ENCODE results near the gene BOK. TPM values are rescaled to one million over a fixed set of nuclear protein-coding genes. Genes with fewer than 3 reads are reported as not detected.

BOK gene
- polyA plus RNA-seq, 3 donors, result 16.3 to 30.2 (median 26.8) TPM

DNA sequence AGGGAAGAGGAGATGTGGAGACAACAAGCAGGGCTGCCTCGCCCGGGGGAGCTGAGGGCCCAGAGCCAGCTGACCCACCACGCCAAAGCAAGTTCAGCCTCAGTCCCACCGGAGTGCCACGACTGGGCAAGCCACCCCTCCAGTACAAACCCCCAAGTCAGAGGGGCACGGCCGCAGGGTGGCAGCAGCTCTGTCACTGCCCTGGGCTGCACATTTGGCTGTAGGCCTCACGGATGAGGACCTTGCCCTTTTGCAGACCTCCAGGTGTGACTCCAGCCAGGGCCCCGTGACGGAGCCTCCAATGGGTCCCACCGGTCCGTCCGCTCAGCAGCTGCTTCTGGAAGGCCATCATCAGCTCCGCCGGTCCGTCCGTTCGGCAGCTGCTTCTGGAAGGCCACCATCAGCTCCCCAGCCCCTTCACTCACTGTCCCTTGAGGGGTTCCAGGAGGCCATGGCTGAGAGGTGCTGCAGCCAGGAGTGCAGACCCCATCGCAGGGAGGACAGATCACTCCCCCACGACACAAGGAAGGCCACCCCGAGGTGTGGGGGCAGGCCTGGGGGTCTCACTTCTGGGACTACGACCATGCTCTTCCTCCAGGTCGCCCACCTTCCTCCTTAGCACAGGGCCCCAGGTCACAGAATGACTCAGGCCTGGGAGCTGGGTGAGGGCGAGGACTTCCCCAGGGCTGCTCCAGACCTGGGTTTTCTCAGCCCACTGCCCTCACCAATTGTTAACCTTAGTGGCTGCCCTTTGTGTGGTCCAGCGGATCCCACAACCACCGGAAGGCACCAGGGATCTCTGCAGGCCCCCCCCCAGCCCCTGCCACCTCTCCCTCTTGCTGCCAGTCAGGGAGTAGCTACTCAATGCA, 25.6 kb upstream of the BOK start:
- DNase-seq (ENCODE audit: extremely low read depth in 1 of 11, low read depth in 9 of 11, low spot score in 4 of 11), result no peak

- DNase-seq (ENCODE audit: extremely low read depth in 1 of 11, low read depth in 9 of 11, low spot score in 4 of 11), result no peak
Observed at GRCh38 chr2:241534293-241534692, 24.3 kb upstream of the BOK start.

- DNase-seq (ENCODE audit: extremely low read depth in 1 of 11, low read depth in 9 of 11, low spot score in 4 of 11), result no peak
Observed at GRCh38 chr2:241534701-241535375, 23.7 kb upstream of the BOK start.

DNA sequence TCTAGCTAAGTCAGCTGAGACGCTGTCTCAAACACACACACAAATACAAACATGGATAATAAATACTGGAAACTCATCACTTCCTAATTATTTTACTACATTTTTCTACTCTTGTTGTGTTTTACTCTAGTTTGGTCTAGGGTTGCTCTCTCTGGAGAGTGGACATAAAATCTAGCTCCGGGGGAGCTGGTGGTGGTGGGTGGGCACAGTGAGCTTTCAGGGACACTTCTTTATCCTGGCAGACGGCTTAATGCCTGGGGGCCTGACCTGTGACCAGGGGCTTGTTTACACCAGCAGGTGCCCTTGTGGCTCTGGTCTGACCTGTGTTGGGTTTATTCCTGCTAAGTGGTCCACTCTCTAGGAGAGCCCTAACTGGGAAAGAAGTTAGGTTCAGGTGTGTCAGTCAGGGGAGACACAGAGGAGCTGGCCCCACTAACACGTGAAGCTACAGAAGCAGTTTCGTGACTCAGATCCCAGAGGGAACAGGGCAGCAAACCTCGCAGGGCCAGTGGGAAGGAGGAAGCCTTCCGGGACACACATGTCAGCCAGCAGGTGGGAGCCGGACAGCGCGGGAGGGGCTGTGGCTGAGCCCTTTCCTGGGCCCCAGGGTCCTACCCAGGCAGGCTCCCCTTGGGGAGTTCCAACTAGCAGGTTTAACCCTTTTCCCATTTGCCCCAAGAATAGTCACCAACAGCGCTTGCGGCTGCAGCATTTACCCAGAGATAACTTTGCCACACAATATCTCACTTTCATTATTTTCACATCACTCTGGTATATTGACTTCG, 22.5 kb upstream of the BOK start:
- DNase-seq (ENCODE audit: extremely low read depth in 1 of 11, low read depth in 9 of 11, low spot score in 4 of 11), result no peak

GRCh38 chr2:241538838-241539615, 19.5 kb upstream of the BOK start:
- no peak for DNase-seq (ENCODE audit: extremely low read depth in 1 of 11, low read depth in 9 of 11, low spot score in 4 of 11)

DNA sequence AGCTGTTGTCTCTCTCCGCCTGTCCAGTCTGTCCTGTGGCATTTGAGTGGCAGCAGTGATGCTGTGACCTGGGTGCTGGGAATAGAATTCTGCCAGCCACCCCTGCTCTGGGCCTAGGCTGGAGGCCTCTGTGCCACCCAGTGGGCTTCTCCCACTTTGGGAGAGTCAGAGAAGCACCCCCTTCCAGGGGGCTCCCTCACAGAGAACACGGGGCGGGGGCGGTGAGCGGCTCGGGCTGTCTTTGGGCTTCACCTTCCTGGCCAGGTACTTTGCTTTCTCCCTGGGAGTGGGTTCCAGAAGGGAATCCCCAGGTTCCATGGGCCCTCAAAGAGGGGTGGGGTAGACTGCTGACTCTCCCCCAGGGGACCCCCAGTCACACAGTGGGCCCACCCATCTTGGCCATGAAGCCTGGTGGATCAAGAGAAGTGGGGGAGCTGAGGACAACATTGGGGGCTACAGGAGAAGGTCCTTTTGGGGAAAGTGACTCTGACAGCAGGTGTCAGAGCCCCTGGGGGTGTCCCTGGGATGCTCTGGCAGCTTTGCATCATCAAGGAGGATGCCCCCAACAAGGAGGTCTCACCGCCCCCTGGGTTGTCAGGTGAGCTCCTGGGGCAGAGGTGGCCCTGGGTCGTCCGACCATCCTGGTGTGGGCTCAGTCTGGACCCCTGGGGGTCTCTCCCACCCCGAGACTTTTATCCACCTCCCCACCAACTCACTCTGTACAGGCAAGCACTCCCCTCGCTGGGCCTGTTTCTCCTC, 18.8 kb upstream of the BOK start:
- DNase-seq (ENCODE audit: extremely low read depth in 1 of 11, low read depth in 9 of 11, low spot score in 4 of 11), result no peak

- DNase-seq (ENCODE audit: extremely low read depth in 1 of 11, low read depth in 9 of 11, low spot score in 4 of 11), result no peak
Observed at GRCh38 chr2:241540401-241540770, 18.2 kb upstream of the BOK start.

DNA sequence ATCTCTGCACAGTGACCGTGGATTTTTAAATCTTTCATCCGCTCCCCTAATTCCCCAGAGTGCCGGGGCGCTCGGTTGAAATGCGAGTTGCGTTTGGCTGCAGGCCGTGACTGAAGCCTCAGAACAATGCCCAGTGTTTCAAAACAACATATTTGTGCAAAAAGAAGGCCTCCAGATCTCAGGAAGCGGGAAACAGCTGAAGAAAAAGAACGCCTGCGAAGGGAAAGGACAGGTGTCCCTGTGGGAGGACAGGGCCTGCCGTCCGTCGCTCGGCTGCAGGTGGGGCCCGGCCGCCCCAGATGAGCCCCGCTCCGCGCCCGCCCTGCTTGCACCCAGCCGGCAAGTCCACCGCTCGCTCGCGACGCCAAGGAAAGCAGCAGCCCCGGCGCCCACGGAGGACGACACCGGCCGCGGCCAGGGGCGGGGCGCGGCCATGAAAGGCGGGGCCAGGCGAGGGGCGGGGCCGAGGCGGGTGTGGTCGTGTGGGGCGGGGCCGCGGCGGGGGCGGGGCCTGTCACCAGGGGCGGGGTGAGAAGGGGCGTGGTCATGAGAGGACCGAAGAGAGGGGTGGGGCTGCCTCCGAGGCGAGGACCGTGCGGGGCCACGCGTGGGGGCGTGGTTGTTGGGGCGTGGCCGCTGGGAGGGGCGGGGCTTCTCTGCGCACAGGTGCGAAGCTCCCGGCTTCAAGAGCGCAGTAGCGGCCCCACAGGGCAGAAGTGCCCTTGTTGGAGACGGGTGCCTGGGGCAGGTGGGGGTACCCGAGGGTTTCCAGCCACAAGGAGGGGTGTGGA, 17.6 kb upstream of the BOK start:
- no peak for DNase-seq (ENCODE audit: extremely low read depth in 1 of 11, low read depth in 9 of 11, low spot score in 4 of 11)

DNA sequence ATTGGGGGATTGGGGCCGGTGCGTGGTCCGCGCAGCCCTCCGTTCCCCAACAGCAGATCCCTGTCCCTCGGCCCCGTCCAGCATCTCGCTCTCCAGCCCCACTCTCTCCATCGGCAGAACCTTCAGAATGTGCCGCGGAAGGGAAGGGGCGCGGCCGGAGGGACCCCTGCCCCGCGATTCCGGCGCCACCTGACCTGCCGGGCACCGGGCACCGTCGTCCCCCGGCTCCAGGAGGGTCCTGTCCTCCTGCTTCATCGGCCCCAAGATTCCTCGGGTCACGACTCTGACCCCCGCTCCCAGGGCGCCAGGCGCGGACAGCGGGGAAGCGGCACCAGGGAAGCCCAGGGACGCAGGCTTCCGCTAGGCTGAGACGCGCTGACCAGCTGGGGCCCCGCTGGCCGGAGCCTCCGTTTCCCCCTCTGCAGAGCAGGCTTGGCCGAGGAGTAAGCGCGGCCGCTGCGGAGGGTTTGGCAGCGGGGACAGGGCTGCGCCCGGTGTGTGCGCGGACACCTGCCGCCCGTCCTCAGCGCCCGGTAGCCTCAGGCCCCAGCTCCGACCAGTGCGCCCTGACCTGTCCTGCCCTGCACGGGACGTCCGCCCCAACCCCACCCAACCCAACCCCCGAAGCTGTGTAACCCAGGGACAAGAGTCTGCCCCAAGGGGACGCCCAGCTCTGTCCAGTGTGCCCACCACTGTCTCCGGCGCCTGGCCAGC, 16.8 kb upstream of the BOK start:
- DNase-seq (ENCODE audit: extremely low read depth in 1 of 11, low read depth in 9 of 11, low spot score in 4 of 11), result no peak

DNA sequence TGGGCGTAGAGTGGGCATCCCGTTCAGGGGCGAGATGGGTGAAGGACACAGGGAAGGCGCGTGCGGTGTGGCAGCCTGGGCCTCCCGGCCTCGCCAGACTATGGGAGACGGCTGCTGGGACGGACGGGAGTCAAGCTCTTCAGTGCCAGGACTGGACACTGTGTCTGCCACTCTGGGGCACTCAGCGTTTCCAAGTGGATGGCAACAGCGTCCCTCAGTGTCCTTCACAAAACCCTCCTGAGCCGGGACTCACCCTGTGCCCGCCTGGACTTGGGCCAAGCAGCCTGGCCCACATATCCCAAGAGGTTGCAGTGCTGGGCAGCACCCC, 16.3 kb upstream of the BOK start:
- no peak for DNase-seq (ENCODE audit: extremely low read depth in 1 of 11, low read depth in 9 of 11, low spot score in 4 of 11)

- no peak for DNase-seq (ENCODE audit: extremely low read depth in 1 of 11, low read depth in 9 of 11, low spot score in 4 of 11)
Observed at GRCh38 chr2:241545106-241545505, 13.4 kb upstream of the BOK start.

DNA sequence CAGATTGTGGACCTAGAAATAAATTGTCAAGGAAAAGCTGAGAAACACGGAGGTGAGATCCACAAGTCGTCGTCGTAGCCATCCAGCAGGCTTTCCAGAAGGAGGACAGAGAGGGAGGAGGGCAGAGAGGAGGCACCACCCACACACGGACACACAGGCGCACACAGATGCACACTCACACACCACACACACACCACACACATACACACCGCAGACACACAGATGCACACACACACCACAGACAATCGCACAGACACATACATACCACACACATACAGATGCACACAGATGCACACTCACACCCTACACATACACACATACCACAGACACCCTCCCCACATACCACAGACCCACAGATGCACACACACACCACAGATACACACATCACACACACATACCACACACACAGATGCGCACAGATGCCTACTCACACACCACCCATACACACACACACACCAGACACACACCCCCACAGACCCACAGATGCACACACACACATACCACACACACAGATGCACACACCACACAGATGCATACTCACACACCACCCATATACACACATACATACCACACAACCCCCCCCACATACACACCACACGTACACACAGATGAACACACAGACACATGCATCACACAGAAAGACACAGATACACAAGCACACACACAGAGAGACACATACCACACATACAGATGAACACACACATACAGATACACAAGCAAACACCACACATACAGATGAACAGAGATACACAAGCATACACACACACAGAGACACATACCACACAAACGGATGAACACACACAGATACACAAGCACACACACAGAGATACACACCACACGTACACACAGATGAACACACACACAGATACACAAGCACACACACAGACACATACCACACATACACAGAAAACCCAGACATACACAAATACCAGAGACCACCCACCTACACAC, 12.7 kb upstream of the BOK start:
- DNase-seq (ENCODE audit: extremely low read depth in 1 of 11, low read depth in 9 of 11, low spot score in 4 of 11), result no peak

DNA sequence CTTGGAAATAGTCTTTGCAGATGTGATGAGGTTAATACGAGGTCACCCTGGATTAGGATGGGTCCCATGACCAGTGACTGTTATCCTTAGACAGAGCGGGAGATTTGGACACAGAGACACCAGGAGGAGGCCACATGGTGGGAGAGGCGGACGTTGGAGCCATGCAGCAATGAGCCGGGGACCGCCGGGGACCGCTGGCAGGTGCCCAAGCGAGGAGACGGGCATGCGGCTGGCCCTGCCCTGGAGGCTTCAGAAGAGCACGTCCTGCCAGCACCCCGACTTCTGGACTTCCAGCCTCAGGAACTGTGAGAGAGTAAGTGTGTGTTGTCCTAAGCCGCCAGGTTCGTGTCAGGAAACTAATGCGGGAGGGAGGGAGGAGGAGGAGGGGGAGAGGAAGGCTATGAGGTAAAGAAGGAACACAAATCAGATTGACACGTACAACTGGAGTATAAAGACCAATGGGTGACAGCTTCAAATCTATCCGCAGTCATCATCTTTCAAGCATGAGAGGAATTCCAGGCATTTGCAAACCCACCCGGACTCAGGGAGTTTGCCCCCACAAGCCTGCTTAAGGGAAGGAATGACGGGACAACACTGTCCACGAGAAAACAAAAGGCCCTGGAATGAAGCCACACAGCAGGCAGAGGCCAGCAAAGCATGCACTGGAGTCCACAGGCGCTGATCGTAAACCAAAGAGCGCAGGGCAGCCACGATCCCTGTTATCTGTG, 11.6 kb upstream of the BOK start:
- DNase-seq (ENCODE audit: extremely low read depth in 1 of 11, low read depth in 9 of 11, low spot score in 4 of 11), result peak in 1 of 11 donors; percentile 65

DNA sequence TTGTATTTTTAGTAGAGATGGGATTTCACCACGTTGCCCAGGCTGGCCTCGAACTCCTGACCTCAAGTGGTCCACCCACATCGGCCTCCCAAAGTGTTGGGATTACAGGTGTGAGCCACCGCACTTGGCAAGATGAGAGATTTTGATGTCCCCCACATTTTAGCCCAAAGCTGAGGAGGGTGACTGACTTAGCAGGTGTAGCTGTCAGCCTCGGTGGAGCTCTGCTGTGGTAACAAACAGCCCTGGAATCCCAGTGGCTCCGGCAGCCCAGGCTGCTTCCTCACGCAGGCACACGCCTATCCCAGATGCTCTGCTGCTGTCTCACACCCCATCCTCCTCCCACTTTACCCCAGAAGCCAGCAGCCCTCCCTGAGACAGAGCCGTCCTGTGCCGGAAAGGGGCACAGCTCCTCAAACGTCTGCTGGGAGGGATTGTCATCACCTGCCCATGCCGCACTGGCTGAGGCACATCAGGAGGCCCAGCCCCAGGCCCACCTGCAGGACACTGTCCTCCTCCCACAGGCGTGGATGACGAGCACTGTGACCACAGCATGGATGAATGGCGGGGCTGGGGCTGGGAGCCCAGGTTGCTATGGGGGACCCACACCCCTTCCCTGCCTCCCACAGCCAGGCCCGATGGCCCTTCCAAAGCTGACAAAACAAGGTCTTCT, 10.6 kb upstream of the BOK start:
- no peak for DNase-seq (ENCODE audit: extremely low read depth in 1 of 11, low read depth in 9 of 11, low spot score in 4 of 11)

DNA sequence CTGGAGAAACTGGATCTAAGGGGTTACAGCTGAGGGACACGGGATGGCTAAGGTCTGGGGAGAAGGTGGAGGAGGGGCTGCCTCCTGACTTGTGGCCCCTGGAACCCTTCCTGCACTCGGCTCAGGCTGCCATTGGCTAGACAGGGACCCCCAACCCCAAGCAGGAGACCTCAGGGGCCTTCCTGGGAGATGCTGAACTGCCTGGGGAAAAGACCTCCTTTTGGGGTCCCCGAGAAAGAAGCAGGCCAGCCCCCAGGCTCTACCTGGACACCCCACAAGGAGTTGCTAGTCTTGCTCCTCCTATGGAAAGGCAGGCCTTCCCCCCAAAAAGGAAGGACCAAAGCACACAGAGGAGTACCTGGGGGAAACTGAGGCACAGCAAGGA, 10.1 kb upstream of the BOK start:
- DNase-seq (ENCODE audit: extremely low read depth in 1 of 11, low read depth in 9 of 11, low spot score in 4 of 11), result no peak

Measured in renal cortex interstitium (tissue), 11 donors.